IMR-90 (cell line): ENCODE results near the gene ANP32A. TPM values are rescaled to one million over a fixed set of nuclear protein-coding genes. Genes with fewer than 3 reads are reported as not detected.

ENCODE experiments used
- ATAC-seq: fragments of 200-7000 bp; cut with Tn5 transposase; 2 replicates; pipeline ENCODE4 v1.9.1; 2020; ENCODE audit warnings: low read depth, mild to moderate bottlenecking, moderate library complexity
- BruUV-seq: library from RNA; stranded (reverse); fragments of 400-500 nt; replicated peaks from 2 replicates; lab custom pipeline; 2021; lab: Mats Ljungman, UMichigan
- CTCF ChIA-PET: fragments of 300-600 bp; formaldehyde crosslinking; extraction: SDS; loops from one replicate; lab custom pipeline; 2021; ENCODE audit warnings: antibody characterized with exemption; lab: Yijun Ruan, JAX
- POLR2A ChIA-PET: fragments of 300-600 bp; sonication (Branson Sonifier 250); formaldehyde crosslinking; loops from one replicate; lab custom pipeline; 2022; ENCODE audit warnings: antibody characterized with exemption; ENCODE audit not compliant: unreplicated experiment; lab: Charles Lee
- DNase-seq: peaks from one replicate; pipeline ENCODE4 v3.0.0; 2013
- H2AFZ ChIP-seq: replicated peaks from 2 replicates; pipeline ENCODE3; 2013; ENCODE audit warnings: low read length, mild to moderate bottlenecking; ENCODE audit not compliant: poor library complexity
- H2AK5ac ChIP-seq: 2 replicates; pipeline ENCODE4 v1.6.1; 2013; ENCODE audit warnings: low read depth, low read length, inconsistent platforms
- H2AK9ac ChIP-seq: replicated peaks from 2 replicates; pipeline ENCODE3; 2013; ENCODE audit warnings: mild to moderate bottlenecking, low read depth, low read length, moderate library complexity; ENCODE audit not compliant: poor library complexity
- H2BK120ac ChIP-seq: 2 replicates; pipeline ENCODE4 v1.6.1; 2013; ENCODE audit warnings: low read depth, low read length, inconsistent platforms
- H2BK15ac ChIP-seq: 3 replicates; pipeline ENCODE4 v1.6.1; 2013; ENCODE audit warnings: low read depth, low read length, inconsistent platforms
- H2BK20ac ChIP-seq: 2 replicates; pipeline ENCODE4 v1.6.1; 2013; ENCODE audit warnings: low read depth, mild to moderate bottlenecking, inconsistent platforms, low read length, moderate library complexity
- H2BK5ac ChIP-seq: 2 replicates; pipeline ENCODE4 v1.6.1; 2013; ENCODE audit warnings: mild to moderate bottlenecking, low read depth, low read length, inconsistent platforms; ENCODE audit not compliant: poor library complexity, severe bottlenecking
- H3K14ac ChIP-seq: replicated peaks from 2 replicates; pipeline ENCODE4 v1.6.1; 2013; ENCODE audit warnings: low read depth, low read length, inconsistent platforms
- H3K18ac ChIP-seq: 2 replicates; pipeline ENCODE4 v1.6.1; 2013; ENCODE audit warnings: low read depth, low read length, control low read depth
- H3K23ac ChIP-seq: 2 replicates; pipeline ENCODE4 v1.6.1; 2013; ENCODE audit warnings: low read depth, low read length, inconsistent platforms
- H3K27ac ChIP-seq: 2 replicates; pipeline ENCODE4 v1.5.1; 2013; ENCODE audit warnings: mild to moderate bottlenecking, control low read depth, low read length; ENCODE audit not compliant: insufficient read depth
- H3K27me3 ChIP-seq: 2 replicates; pipeline ENCODE4 v1.6.1; 2013; ENCODE audit warnings: low read length; ENCODE audit not compliant: control insufficient read depth, insufficient read depth
- H3K36me3 ChIP-seq: 2 replicates; pipeline ENCODE4 v1.6.1; 2013; ENCODE audit warnings: low read length, mixed read lengths; ENCODE audit not compliant: control insufficient read depth, insufficient read depth
- H3K4ac ChIP-seq: 2 replicates; pipeline ENCODE4 v1.6.1; 2013; ENCODE audit warnings: low read depth, low read length, inconsistent platforms
- H3K4me1 ChIP-seq: 2 replicates; pipeline ENCODE4 v1.6.1; 2013; ENCODE audit warnings: low read length, mixed read lengths; ENCODE audit not compliant: control insufficient read depth, insufficient read depth
- H3K4me2 ChIP-seq: 2 replicates; pipeline ENCODE4 v1.6.1; 2013; ENCODE audit warnings: low read depth, mild to moderate bottlenecking, control low read depth, low read length, moderate library complexity
- H3K4me3 ChIP-seq: 2 replicates; pipeline ENCODE4 v1.5.1; 2013; ENCODE audit warnings: low read depth, mild to moderate bottlenecking, control low read depth, low read length, moderate library complexity; ENCODE audit not compliant: insufficient read depth
- H3K56ac ChIP-seq: 2 replicates; pipeline ENCODE4 v1.6.1; 2013; ENCODE audit warnings: low read length, inconsistent platforms; ENCODE audit not compliant: insufficient read depth; ENCODE audit errors: extremely low read depth
- H3K79me1 ChIP-seq, 2 experiments: 2 replicates each; pipeline ENCODE4 v1.6.1; 2013; ENCODE audit warnings: low read length in 2 of 2, inconsistent platforms in 1 of 2, low read depth in 1 of 2
- H3K9ac ChIP-seq: 2 replicates; pipeline ENCODE4 v1.6.1; 2013; ENCODE audit warnings: low read depth, low read length, control low read depth
- H3K9me1 ChIP-seq: 2 replicates; pipeline ENCODE4 v1.6.1; 2013; ENCODE audit warnings: low read length, inconsistent platforms; ENCODE audit not compliant: insufficient read depth
- H3K9me3 ChIP-seq: 2 replicates; pipeline ENCODE4 v1.6.1; 2013; ENCODE audit warnings: low read length; ENCODE audit not compliant: control insufficient read depth, insufficient read depth
- H4K20me1 ChIP-seq: 2 replicates; pipeline ENCODE4 v1.6.1; 2013; ENCODE audit warnings: low read length, inconsistent platforms; ENCODE audit not compliant: insufficient read depth
- H4K5ac ChIP-seq: 2 replicates; pipeline ENCODE4 v1.6.1; 2013; ENCODE audit warnings: mild to moderate bottlenecking, low read depth, low read length, control low read depth
- H4K8ac ChIP-seq, 2 experiments: 2 replicates each; pipeline ENCODE4 v1.6.1; 2013; ENCODE audit warnings: low read depth in 2 of 2, low read length in 2 of 2, control low read depth in 1 of 2, inconsistent platforms in 1 of 2
- H4K91ac ChIP-seq: 2 replicates; pipeline ENCODE4 v1.6.1; 2013; ENCODE audit warnings: low read depth, low read length, inconsistent platforms; ENCODE audit not compliant: insufficient read depth
- BHLHE40 ChIP-seq: fragments of 150-350 bp; IDR thresholded peaks from 2 replicates; pipeline ENCODE4 v1.6.1; 2016; ENCODE audit warnings: mild to moderate bottlenecking, low read depth, low read length
- CEBPB ChIP-seq: IDR thresholded peaks from 2 replicates; pipeline ENCODE4 v1.6.1; 2012; ENCODE audit warnings: low read depth, low read length, improper control_type of control experiment
- CHD1 ChIP-seq: IDR thresholded peaks from 2 replicates; pipeline ENCODE4 v1.6.1; 2012; ENCODE audit warnings: low read depth, low read length, improper control_type of control experiment
- CTCF ChIP-seq: conservative IDR thresholded peaks from 2 replicates; pipeline ENCODE4 v1.5.1; 2012; ENCODE audit warnings: mild to moderate bottlenecking, low read depth, low read length, improper control_type of control experiment
- ELK1 ChIP-seq: fragments of 150-350 bp; IDR thresholded peaks from 2 replicates; pipeline ENCODE4 v1.6.1; 2016; ENCODE audit warnings: low read depth, mild to moderate bottlenecking, low read length, moderate library complexity, borderline replicate concordance
- FOS ChIP-seq: fragments of 150-350 bp; IDR thresholded peaks from 2 replicates; pipeline ENCODE4 v1.6.1; 2016; ENCODE audit warnings: low read depth, low read length
- MAFK ChIP-seq: IDR thresholded peaks from 2 replicates; pipeline ENCODE4 v1.6.1; 2012; ENCODE audit warnings: low read depth, low read length, improper control_type of control experiment
- MAZ ChIP-seq: IDR thresholded peaks from 2 replicates; pipeline ENCODE4 v1.6.1; 2012; ENCODE audit warnings: low read depth, mild to moderate bottlenecking, low read length, improper control_type of control experiment, moderate library complexity, borderline replicate concordance
- MXI1 ChIP-seq: IDR thresholded peaks from 2 replicates; pipeline ENCODE4 v1.6.1; 2012; ENCODE audit warnings: low read depth, mild to moderate bottlenecking, low read length, moderate library complexity, borderline replicate concordance
- NFE2L2 ChIP-seq: fragments of 150-350 bp; IDR thresholded peaks from 2 replicates; pipeline ENCODE4 v1.6.1; 2016; ENCODE audit warnings: low read depth, mild to moderate bottlenecking, low read length
- POLR2A ChIP-seq: IDR thresholded peaks from 2 replicates; pipeline ENCODE4 v1.6.1; 2012; ENCODE audit warnings: mild to moderate bottlenecking, low read depth, low read length
- RAD21 ChIP-seq: IDR thresholded peaks from 2 replicates; pipeline ENCODE4 v1.6.1; 2012; ENCODE audit warnings: low read length, improper control_type of control experiment
- RCOR1 ChIP-seq: IDR thresholded peaks from 2 replicates; pipeline ENCODE4 v1.6.1; 2012; ENCODE audit warnings: mild to moderate bottlenecking, low read length, improper control_type of control experiment; ENCODE audit not compliant: insufficient replicate concordance
- RFX5 ChIP-seq: IDR thresholded peaks from 2 replicates; pipeline ENCODE4 v1.8.0; 2012; ENCODE audit warnings: low read depth, mild to moderate bottlenecking, low read length, moderate library complexity
- SMC3 ChIP-seq: fragments of 150-350 bp; IDR thresholded peaks from 2 replicates; pipeline ENCODE4 v1.6.1; 2016; ENCODE audit warnings: low read depth, mild to moderate bottlenecking, antibody characterized with exemption, low read length, moderate library complexity
- USF2 ChIP-seq: fragments of 150-350 bp; IDR thresholded peaks from 2 replicates; pipeline ENCODE4 v1.6.1; 2017; ENCODE audit warnings: mild to moderate bottlenecking, antibody characterized with exemption, low read length, low read depth
- dilution Hi-C: fragments of 300-500 bp; cut with HindIII; formaldehyde crosslinking; loops from one replicate; pipeline ENCODE4 v1.14.3; 2018; ENCODE audit warnings: low sequenced_read_pairs; ENCODE audit not compliant: unreplicated experiment
- in situ Hi-C: fragments of 300-500 bp; cut with MboI; formaldehyde crosslinking; loops from 3 replicates; pipeline ENCODE4 v1.14.3; 2019; ENCODE audit warnings: low sequenced_read_pairs, inconsistent platforms, mixed read lengths
- intact Hi-C: fragments of 100-400 bp; cut with micrococcal nuclease; formaldehyde crosslinking; loops from 2 replicates; pipeline ENCODE4 v1.10.0; 2022
- polyA plus RNA-seq, 3 experiments: library from polyadenylated mRNA; depleted of rRNA; stranded (reverse); fragments of >200 nt; gene quantifications; 2 replicates each; pipeline ENCODE4 v1.2.3, GENCODE V29; 2012; ENCODE audit warnings: low replicate concordance in 1 of 3
- total RNA-seq: library from RNA; depleted of rRNA; stranded (reverse); fragments of >200 nt; gene quantifications from 2 replicates; pipeline ENCODE4 v1.2.3, GENCODE V29; 2012

ANP32A gene
- total and polyA plus RNA-seq, 2 of the 4 experiments (the other 2 are of a cell fraction): 62.4 to 72.8 TPM

- in situ Hi-C loops: loop anchor here (5.0 to 10.0 kb wide), 2 partner anchors 60 to 142 kb away; no protein-coding TSS in a partner anchor
- Histone ChIP-seq H2AFZ (no peak overlapping the region), H4K91ac (no peak overlapping the region), H2AK9ac (no peak overlapping the region), H4K20me1 (no peaks in the 10 kb centered on the region), H2BK120ac (no peak overlapping the region), H3K14ac (no peak overlapping the region; the same call in 1 of the 2 replicates), H3K27me3 (peaks cover 29% of the 10 kb centered on the region), H4K5ac (no peak overlapping the region), H3K4me1 (peaks cover 3% of the 10 kb centered on the region; the same call in 1 of the 2 replicates), H3K9me1 (no peaks in the 10 kb centered on the region), H2BK15ac (no peak overlapping the region), H3K56ac (no peak overlapping the region), H3K9me3 (no peaks in the 10 kb centered on the region), H2BK5ac (no peak overlapping the region), H3K4ac (no peak overlapping the region), H2BK20ac (no peak overlapping the region), H3K27ac (no peak overlapping the region), H3K36me3 (no peaks in the 10 kb centered on the region), H2AK5ac (no peak overlapping the region), H4K8ac (no peak overlapping the region), H3K18ac (no peak overlapping the region), H3K4me2 (no peak overlapping the region), H3K79me1 (no peaks in the 10 kb centered on the region), H3K4me3 (no peak overlapping the region), H3K23ac (no peak overlapping the region), H3K9ac (no peak overlapping the region)
- dilution Hi-C loops: no loop called here
- POLR2A ChIA-PET: no interaction called here
- ATAC-seq (no peak), DNase-seq (no peak)
- BruUV-seq: no TSS peak
- no peak for TF ChIP-seq USF2
- TF ChIP-seq MAZ: no peak
- TF ChIP-seq NFE2L2: no peak
- TF ChIP-seq ELK1: no peak
- no peak for TF ChIP-seq MAFK
- TF ChIP-seq POLR2A: no peak
- TF ChIP-seq CTCF: no peak
- TF ChIP-seq SMC3: no peak
- no peak for TF ChIP-seq RCOR1
- TF ChIP-seq CEBPB: no peak
- no peak for TF ChIP-seq FOS
- no peak for TF ChIP-seq BHLHE40
- no peak for TF ChIP-seq MXI1
- no peak for TF ChIP-seq RFX5
- TF ChIP-seq CHD1: no peak
- no peak for TF ChIP-seq RAD21
- CTCF ChIA-PET: interaction anchor here (1.0 kb wide), 1 partner anchor 140 kb away, joined by 3 read pairs; no protein-coding TSS in a partner anchor
- intact Hi-C loops: loop anchor here (5.0 kb wide), 2 partner anchors 87 to 493 kb away; partner anchors contain the start of gene ANP32A
These were observed 85.8 kb downstream of the ANP32A start for GRCh38 chr15:68734881-68735280.
